HepG2 (cell line): Measurements from ENCODE around the gene SYNPO. TPM values are rescaled to one million over a fixed set of nuclear protein-coding genes. Genes with fewer than 3 reads are reported as not detected.

Experiments
- EP300 ChIP-seq, 3 experiments: sonication (generic) in 1 of 3; formaldehyde crosslinking in 1 of 3; IDR thresholded peaks; 2 replicates each; pipeline versions ENCODE4 v1.5.1 to v1.6.1; 2011 to 2020; ENCODE audit warnings: low read depth in 2 of 3, low read length in 2 of 3, borderline replicate concordance in 1 of 3, improper control_type of control experiment in 1 of 3, mild to moderate bottlenecking in 1 of 3, missing genetic modification reagents in 1 of 3, moderate library complexity in 1 of 3
- FOXP1 ChIP-seq, 2 experiments: fragments of 450-650 bp in 1 of 2; IDR thresholded peaks; 2 replicates each; pipeline ENCODE4 v1.6.1; 2017 to 2018; ENCODE audit warnings: antibody characterized with exemption in 1 of 2
- GATAD2A ChIP-seq: IDR thresholded peaks from 2 replicates; pipeline ENCODE4 v1.6.1; 2016
- NFKBIZ ChIP-seq: IDR thresholded peaks from 2 replicates; pipeline ENCODE4 v1.6.1; 2018; ENCODE audit warnings: missing genetic modification reagents, missing compliant biosample characterization
- TEAD3 ChIP-seq: optimal IDR thresholded peaks from 2 replicates; pipeline ENCODE3; 2016; ENCODE audit warnings: borderline replicate concordance
- ZBTB21 ChIP-seq: sonication (generic); formaldehyde crosslinking; IDR thresholded peaks from 2 replicates; pipeline ENCODE4 v1.4.0; 2020; ENCODE audit warnings: missing genetic modification reagents
- ZNF17 ChIP-seq: sonication (generic); formaldehyde crosslinking; IDR thresholded peaks from 2 replicates; pipeline ENCODE4 v1.5.0; 2020; ENCODE audit warnings: mild to moderate bottlenecking, missing genetic modification reagents
- ZNF232 ChIP-seq: sonication (generic); formaldehyde crosslinking; IDR thresholded peaks from 2 replicates; pipeline ENCODE4 v1.4.0; 2020; ENCODE audit warnings: missing genetic modification reagents, borderline replicate concordance
- polyA plus RNA-seq, 8 experiments: library from polyadenylated mRNA; depleted of rRNA in 3 of 8; stranded (reverse) in 7 of 8; unstranded in 1 of 8; fragments of >200 nt; fragmentation: Illumina TruSeq in 4 of 8; extraction: Trizol in 4 of 8; gene quantifications; 2 replicates each; pipeline versions ENCODE4 v1.2.1 to v1.2.3, GENCODE V29; 2011 to 2016; ENCODE audit warnings: low read depth in 4 of 8, missing spikeins in 1 of 8, mixed read lengths in 1 of 8; ENCODE audit not compliant: insufficient read depth in 1 of 8
- total RNA-seq, 5 experiments: library from RNA; depleted of rRNA; stranded (reverse); fragments of >200 nt; fragmentation: Illumina TruSeq; extraction: Trizol; gene quantifications; 2 replicates each; pipeline ENCODE4 v1.2.3, GENCODE V29; 2016; ENCODE audit warnings: low read depth in 1 of 5
- TF ChIP-seq, protein P1 (sequence below): sonication (generic); formaldehyde crosslinking; IDR thresholded peaks from 2 replicates; pipeline ENCODE4 v1.4.0; 2020; ENCODE audit warnings: low read depth, mild to moderate bottlenecking, missing genetic modification reagents
- TF ChIP-seq, protein P2 (sequence below): sonication (generic); formaldehyde crosslinking; IDR thresholded peaks from 2 replicates; pipeline ENCODE4 v1.4.0; 2020; ENCODE audit warnings: missing genetic modification reagents
- TF ChIP-seq, protein P3 (sequence below): sonication (generic); formaldehyde crosslinking; IDR thresholded peaks from 2 replicates; pipeline ENCODE4 v1.4.0; 2020; ENCODE audit warnings: missing genetic modification reagents, low read depth, mild to moderate bottlenecking, borderline replicate concordance
- TF ChIP-seq, protein P4 (sequence below): IDR thresholded peaks from 2 replicates; pipeline ENCODE4 v1.4.0; 2020; ENCODE audit warnings: mild to moderate bottlenecking, missing genetic modification reagents
- TF ChIP-seq, protein P5 (sequence below): sonication (generic); formaldehyde crosslinking; IDR thresholded peaks from 2 replicates; pipeline ENCODE4 v1.4.0; 2020; ENCODE audit warnings: missing genetic modification reagents
- TF ChIP-seq, protein P6 (sequence below): sonication (generic); formaldehyde crosslinking; IDR thresholded peaks from 2 replicates; pipeline ENCODE4 v1.4.0; 2020; ENCODE audit warnings: missing genetic modification reagents, mild to moderate bottlenecking, borderline replicate concordance
- TF ChIP-seq, protein P7 (sequence below): sonication (generic); formaldehyde crosslinking; conservative IDR thresholded peaks from 2 replicates; pipeline ENCODE4 v1.5.0; 2020; ENCODE audit warnings: missing genetic modification reagents

Gene SYNPO
- total and polyA plus RNA-seq, 2 of the 13 experiments (the other 11 are each of a cell fraction or from before 2014, with no cell fraction given) = 0.09 to 0.30 TPM

DNA sequence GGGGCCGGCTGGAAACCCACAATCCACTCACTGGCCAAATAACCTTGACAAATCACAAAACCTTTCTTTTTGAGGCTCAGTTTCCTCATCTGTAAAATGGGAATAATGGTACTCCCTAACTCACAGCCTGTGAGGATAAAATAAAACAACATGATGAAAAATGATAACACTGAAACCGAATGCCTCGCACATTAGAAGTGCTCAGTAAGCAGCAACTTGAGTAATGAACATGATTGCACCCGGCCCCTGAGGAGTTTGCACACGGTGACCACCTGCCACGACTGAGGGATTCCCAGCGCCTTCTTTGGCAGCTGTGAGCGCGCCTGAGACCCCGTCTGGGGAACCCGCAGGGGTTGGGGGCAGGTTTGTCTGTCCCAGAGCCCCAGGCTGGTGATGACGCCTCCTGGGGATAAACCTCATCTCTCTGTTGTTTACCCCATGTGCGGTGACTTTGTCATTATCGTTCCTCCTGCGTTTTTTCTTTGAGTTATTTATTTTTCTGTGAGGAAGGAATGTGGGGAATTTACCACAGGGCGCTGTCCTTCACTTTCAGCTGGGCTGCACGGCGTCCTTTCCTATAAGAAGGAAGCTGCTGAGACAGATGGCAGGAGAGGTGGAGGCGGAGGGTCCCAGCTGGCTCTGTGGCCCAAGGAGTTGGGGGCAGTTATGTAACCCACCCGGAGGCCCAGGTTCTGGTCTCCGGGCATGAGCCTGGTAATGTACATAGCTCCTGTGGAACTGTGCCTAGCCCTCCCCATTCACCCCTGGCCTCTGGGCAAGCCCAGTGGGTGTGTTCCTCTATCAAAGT lies 3.0 kb upstream of the SYNPO start (continued):
- TF ChIP-seq, protein P1, sequence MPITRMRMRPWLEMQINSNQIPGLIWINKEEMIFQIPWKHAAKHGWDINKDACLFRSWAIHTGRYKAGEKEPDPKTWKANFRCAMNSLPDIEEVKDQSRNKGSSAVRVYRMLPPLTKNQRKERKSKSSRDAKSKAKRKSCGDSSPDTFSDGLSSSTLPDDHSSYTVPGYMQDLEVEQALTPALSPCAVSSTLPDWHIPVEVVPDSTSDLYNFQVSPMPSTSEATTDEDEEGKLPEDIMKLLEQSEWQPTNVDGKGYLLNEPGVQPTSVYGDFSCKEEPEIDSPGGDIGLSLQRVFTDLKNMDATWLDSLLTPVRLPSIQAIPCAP (CRISPR knock-in tag) = no peak
- peak; percentile 64; the same call in 1 of the 2 replicates for TF ChIP-seq FOXP1 (IDR thresholded peaks at IDR 0.05)
- peak; percentile 82 for TF ChIP-seq FOXP1 (CRISPR knock-in tag; IDR thresholded peaks at IDR 0.05)
- TF ChIP-seq, protein P2, sequence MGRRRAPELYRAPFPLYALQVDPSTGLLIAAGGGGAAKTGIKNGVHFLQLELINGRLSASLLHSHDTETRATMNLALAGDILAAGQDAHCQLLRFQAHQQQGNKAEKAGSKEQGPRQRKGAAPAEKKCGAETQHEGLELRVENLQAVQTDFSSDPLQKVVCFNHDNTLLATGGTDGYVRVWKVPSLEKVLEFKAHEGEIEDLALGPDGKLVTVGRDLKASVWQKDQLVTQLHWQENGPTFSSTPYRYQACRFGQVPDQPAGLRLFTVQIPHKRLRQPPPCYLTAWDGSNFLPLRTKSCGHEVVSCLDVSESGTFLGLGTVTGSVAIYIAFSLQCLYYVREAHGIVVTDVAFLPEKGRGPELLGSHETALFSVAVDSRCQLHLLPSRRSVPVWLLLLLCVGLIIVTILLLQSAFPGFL (CRISPR knock-in tag) = no peak
- no peak for TF ChIP-seq ZBTB21 (CRISPR knock-in tag)
- TF ChIP-seq, protein P3, sequence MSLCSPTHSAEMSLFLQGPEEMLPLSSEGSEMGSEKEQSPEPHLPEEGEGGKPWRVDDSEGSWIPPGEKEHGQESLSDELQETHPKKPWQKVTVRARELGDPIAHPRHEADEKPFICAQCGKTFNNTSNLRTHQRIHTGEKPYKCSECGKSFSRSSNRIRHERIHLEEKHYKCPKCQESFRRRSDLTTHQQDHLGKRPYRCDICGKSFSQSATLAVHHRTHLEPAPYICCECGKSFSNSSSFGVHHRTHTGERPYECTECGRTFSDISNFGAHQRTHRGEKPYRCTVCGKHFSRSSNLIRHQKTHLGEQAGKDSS (CRISPR knock-in tag) = no peak
- TF ChIP-seq, protein P4, sequence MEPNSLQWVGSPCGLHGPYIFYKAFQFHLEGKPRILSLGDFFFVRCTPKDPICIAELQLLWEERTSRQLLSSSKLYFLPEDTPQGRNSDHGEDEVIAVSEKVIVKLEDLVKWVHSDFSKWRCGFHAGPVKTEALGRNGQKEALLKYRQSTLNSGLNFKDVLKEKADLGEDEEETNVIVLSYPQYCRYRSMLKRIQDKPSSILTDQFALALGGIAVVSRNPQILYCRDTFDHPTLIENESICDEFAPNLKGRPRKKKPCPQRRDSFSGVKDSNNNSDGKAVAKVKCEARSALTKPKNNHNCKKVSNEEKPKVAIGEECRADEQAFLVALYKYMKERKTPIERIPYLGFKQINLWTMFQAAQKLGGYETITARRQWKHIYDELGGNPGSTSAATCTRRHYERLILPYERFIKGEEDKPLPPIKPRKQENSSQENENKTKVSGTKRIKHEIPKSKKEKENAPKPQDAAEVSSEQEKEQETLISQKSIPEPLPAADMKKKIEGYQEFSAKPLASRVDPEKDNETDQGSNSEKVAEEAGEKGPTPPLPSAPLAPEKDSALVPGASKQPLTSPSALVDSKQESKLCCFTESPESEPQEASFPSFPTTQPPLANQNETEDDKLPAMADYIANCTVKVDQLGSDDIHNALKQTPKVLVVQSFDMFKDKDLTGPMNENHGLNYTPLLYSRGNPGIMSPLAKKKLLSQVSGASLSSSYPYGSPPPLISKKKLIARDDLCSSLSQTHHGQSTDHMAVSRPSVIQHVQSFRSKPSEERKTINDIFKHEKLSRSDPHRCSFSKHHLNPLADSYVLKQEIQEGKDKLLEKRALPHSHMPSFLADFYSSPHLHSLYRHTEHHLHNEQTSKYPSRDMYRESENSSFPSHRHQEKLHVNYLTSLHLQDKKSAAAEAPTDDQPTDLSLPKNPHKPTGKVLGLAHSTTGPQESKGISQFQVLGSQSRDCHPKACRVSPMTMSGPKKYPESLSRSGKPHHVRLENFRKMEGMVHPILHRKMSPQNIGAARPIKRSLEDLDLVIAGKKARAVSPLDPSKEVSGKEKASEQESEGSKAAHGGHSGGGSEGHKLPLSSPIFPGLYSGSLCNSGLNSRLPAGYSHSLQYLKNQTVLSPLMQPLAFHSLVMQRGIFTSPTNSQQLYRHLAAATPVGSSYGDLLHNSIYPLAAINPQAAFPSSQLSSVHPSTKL (CRISPR knock-in tag) = peak; percentile 61
- 0 out of 2 replicates have a peak, but pooled peaks have one; percentile 40 for TF ChIP-seq NFKBIZ (CRISPR knock-in tag)
- peak; percentile 50; the same call in 1 of the 2 replicates for TF ChIP-seq GATAD2A (CRISPR knock-in tag)
- no peak for TF ChIP-seq ZNF17 (CRISPR knock-in tag)
- TF ChIP-seq, protein P5, sequence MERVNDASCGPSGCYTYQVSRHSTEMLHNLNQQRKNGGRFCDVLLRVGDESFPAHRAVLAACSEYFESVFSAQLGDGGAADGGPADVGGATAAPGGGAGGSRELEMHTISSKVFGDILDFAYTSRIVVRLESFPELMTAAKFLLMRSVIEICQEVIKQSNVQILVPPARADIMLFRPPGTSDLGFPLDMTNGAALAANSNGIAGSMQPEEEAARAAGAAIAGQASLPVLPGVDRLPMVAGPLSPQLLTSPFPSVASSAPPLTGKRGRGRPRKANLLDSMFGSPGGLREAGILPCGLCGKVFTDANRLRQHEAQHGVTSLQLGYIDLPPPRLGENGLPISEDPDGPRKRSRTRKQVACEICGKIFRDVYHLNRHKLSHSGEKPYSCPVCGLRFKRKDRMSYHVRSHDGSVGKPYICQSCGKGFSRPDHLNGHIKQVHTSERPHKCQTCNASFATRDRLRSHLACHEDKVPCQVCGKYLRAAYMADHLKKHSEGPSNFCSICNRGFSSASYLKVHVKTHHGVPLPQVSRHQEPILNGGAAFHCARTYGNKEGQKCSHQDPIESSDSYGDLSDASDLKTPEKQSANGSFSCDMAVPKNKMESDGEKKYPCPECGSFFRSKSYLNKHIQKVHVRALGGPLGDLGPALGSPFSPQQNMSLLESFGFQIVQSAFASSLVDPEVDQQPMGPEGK (CRISPR knock-in tag) = peak; percentile 33; the same call in 1 of the 2 replicates
- TF ChIP-seq ZNF232 (CRISPR knock-in tag) = peak; percentile 41; the same call in 1 of the 2 replicates
- TF ChIP-seq, protein P6, sequence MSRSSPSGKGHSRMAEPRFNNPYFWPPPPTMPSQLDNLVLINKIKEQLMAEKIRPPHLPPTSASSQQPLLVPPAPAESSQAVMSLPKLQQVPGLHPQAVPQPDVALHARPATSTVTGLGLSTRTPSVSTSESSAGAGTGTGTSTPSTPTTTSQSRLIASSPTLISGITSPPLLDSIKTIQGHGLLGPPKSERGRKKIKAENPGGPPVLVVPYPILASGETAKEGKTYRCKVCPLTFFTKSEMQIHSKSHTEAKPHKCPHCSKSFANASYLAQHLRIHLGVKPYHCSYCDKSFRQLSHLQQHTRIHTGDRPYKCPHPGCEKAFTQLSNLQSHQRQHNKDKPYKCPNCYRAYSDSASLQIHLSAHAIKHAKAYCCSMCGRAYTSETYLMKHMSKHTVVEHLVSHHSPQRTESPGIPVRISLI (CRISPR knock-in tag) = peak; percentile 57; the same call in 1 of the 2 replicates
- TF ChIP-seq, protein P7, sequence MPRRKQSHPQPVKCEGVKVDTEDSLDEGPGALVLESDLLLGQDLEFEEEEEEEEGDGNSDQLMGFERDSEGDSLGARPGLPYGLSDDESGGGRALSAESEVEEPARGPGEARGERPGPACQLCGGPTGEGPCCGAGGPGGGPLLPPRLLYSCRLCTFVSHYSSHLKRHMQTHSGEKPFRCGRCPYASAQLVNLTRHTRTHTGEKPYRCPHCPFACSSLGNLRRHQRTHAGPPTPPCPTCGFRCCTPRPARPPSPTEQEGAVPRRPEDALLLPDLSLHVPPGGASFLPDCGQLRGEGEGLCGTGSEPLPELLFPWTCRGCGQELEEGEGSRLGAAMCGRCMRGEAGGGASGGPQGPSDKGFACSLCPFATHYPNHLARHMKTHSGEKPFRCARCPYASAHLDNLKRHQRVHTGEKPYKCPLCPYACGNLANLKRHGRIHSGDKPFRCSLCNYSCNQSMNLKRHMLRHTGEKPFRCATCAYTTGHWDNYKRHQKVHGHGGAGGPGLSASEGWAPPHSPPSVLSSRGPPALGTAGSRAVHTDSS = no peak
- peak; percentile 97 for TF ChIP-seq TEAD3 (CRISPR knock-in tag)
- TF ChIP-seq EP300 (IDR thresholded peaks at IDR 0.05; ENCODE audit: low read depth in 2 of 2, low read length in 2 of 2) = peak in 1 of 2 experiments; percentile 53; a peak in 1 of 4 replicates
- no peak for TF ChIP-seq EP300 (CRISPR knock-in tag; IDR thresholded peaks at IDR 0.05; ENCODE audit: borderline replicate concordance)
